ENCODE measurements around the gene UBA6.
"Not testable (repeated sequence)": the region's sequence is repeated elsewhere in the genome, so short reads cannot be mapped to it uniquely, and the experiment has no call there.

UBA6 gene

GRCh38 chr4:67717586-67717985, 16.6 kb upstream of the UBA6 start:
- in situ Hi-C loops (cut with MboI; ENCODE audit: low sequenced_read_pairs, unreplicated experiment) = no loop called here

GRCh38 chr4:67714955-67715354, 14.0 kb upstream of the UBA6 start:
- in situ Hi-C loops (cut with MboI; ENCODE audit: low sequenced_read_pairs, unreplicated experiment) = no loop called here
- no peak for DNase-seq (ENCODE audit: low spot score)
- TF ChIP-seq CTCF (IDR thresholded peaks at IDR 0.05; ENCODE audit: borderline replicate concordance, control extremely low read depth, extremely low read depth, insufficient read depth, missing control alignments) = peak; percentile 6

More at GRCh38 chr4:67717586-67717985, 16.6 kb upstream of the UBA6 start:
- DNase-seq (ENCODE audit: low spot score) = no peak
- no peak for TF ChIP-seq CTCF (IDR thresholded peaks at IDR 0.05; ENCODE audit: borderline replicate concordance, control extremely low read depth, extremely low read depth, insufficient read depth, missing control alignments)

- peak; percentile 43 for DNase-seq (ENCODE audit: low spot score)
- no peak for TF ChIP-seq CTCF (IDR thresholded peaks at IDR 0.05; ENCODE audit: borderline replicate concordance, control extremely low read depth, extremely low read depth, insufficient read depth, missing control alignments)
- in situ Hi-C loops (cut with MboI; ENCODE audit: low sequenced_read_pairs, unreplicated experiment) = no loop called here
Measured at GRCh38 chr4:67714248-67714583, 13.3 kb upstream of the UBA6 start.

GRCh38 chr4:67713529-67714247, 12.7 kb upstream of the UBA6 start:
- no peak for DNase-seq (ENCODE audit: low spot score)

GRCh38 chr4:67712650-67713528, 11.9 kb upstream of the UBA6 start:
- in situ Hi-C loops (cut with MboI; ENCODE audit: low sequenced_read_pairs, unreplicated experiment) = no loop called here
- no peak for TF ChIP-seq CTCF (IDR thresholded peaks at IDR 0.05; ENCODE audit: borderline replicate concordance, control extremely low read depth, extremely low read depth, insufficient read depth, missing control alignments)
- DNase-seq (ENCODE audit: low spot score) = no peak

More at GRCh38 chr4:67713529-67714247, 12.7 kb upstream of the UBA6 start:
- in situ Hi-C loops (cut with MboI; ENCODE audit: low sequenced_read_pairs, unreplicated experiment) = no loop called here
- no peak for TF ChIP-seq CTCF (IDR thresholded peaks at IDR 0.05; ENCODE audit: borderline replicate concordance, control extremely low read depth, extremely low read depth, insufficient read depth, missing control alignments)

- no peak for DNase-seq (ENCODE audit: low spot score)
- in situ Hi-C loops (cut with MboI; ENCODE audit: low sequenced_read_pairs, unreplicated experiment) = no loop called here
- TF ChIP-seq CTCF (IDR thresholded peaks at IDR 0.05; ENCODE audit: borderline replicate concordance, control extremely low read depth, extremely low read depth, insufficient read depth, missing control alignments) = no peak
Measured at GRCh38 chr4:67712000-67712625, 11.2 kb upstream of the UBA6 start.

- in situ Hi-C loops (cut with MboI; ENCODE audit: low sequenced_read_pairs, unreplicated experiment); DNase-seq (ENCODE audit: low spot score): not testable (repeated sequence)
Measured at GRCh38 chr4:67706682-67707081, 5.7 kb upstream of the UBA6 start.

Data from GM13976 (cell line).